Lung (tissue), 12 donors: Measurements from ENCODE around the gene TMPRSS2. TPM values are rescaled to one million over a fixed set of nuclear protein-coding genes. Genes with fewer than 3 reads are reported as not detected.

Source experiments
- ATAC-seq: fragments of 200-7000 bp; cut with Tn5 transposase; one replicate; pipeline ENCODE4 v1.9.1; 2020; ENCODE audit warnings: moderate number of reproducible peaks; ENCODE audit not compliant: insufficient read depth, low FRiP score
- DNase-seq, 3 donors: peaks; one replicate each; pipeline ENCODE4 v3.0.0-alpha.2; 2013 to 2017
- H3K27ac ChIP-seq, 2 donors: one replicate each; pipeline ENCODE4 v1.5.1; 2013; ENCODE audit warnings: mild to moderate bottlenecking in 2 of 2, moderate library complexity in 2 of 2, control low read depth in 1 of 2, inconsistent platforms in 1 of 2, low read depth in 1 of 2, low read length in 1 of 2
- H3K27me3 ChIP-seq, 3 donors: one replicate each; pipeline ENCODE4 v1.5.1; 2013; ENCODE audit warnings: low read length in 2 of 3; ENCODE audit not compliant: control insufficient read depth in 3 of 3, insufficient read depth in 3 of 3
- H3K36me3 ChIP-seq, 4 donors: one replicate each; pipeline ENCODE4 v1.5.1; 2013; ENCODE audit warnings: low read length in 4 of 4, mild to moderate bottlenecking in 1 of 4, moderate library complexity in 1 of 4; ENCODE audit not compliant: control insufficient read depth in 4 of 4, insufficient read depth in 4 of 4
- H3K4me1 ChIP-seq, 5 donors: one replicate each; pipeline ENCODE4 v1.5.1; 2013; ENCODE audit warnings: low read length in 5 of 5, mild to moderate bottlenecking in 2 of 5, moderate library complexity in 1 of 5; ENCODE audit not compliant: control insufficient read depth in 5 of 5, insufficient read depth in 5 of 5
- H3K4me3 ChIP-seq: one replicate; pipeline ENCODE4 v1.5.1; 2013; ENCODE audit warnings: mild to moderate bottlenecking, control low read depth, moderate library complexity
- H3K9ac ChIP-seq, 2 donors: one replicate each; pipeline ENCODE4 v1.5.1; 2013; ENCODE audit warnings: low read length in 2 of 2, control low read depth in 1 of 2; ENCODE audit not compliant: insufficient read depth in 1 of 2
- H3K9me3 ChIP-seq, 4 donors: one replicate each; pipeline ENCODE4 v1.5.1; 2013; ENCODE audit warnings: low read length in 3 of 4, mild to moderate bottlenecking in 1 of 4, moderate library complexity in 1 of 4; ENCODE audit not compliant: control insufficient read depth in 4 of 4, insufficient read depth in 3 of 4
- WGBS, 2 donors: extraction: QIAGEN DNeasy Blood & Tissue Kit; methylation state at CpG; one replicate each; pipeline ENCODE4 v1.1.7; 2013; 5-methylcytosine and 5-hydroxymethylcytosine counted together
- polyA plus RNA-seq, 2 donors: library from polyadenylated mRNA; stranded (reverse); fragments of 200-250 nt; gene quantifications; one replicate each; pipeline ENCODE4 v1.2.1, GENCODE V29; 2013
- total RNA-seq, 2 donors: library from RNA; depleted of rRNA in 1 of 2; stranded (reverse); fragments of >200 nt in 1 of 2; gene quantifications; one replicate each; pipeline ENCODE4 v1.2.1, GENCODE V29; 2014 to 2021
- TF ChIP-seq, protein P1 (sequence below): IDR thresholded peaks from 2 replicates; pipeline ENCODE4 v1.5.1; 2012; ENCODE audit warnings: mild to moderate bottlenecking; ENCODE audit errors: control extremely low read depth, extremely low read depth
- donor health status: control.
- donor health status: control.
- donor health status: Bipolar disorder and iron deficiency.
- donor health status: healthy.
- donor health status: DM: yes; HTN: yes; CAD: no.

Gene TMPRSS2
- total and polyA plus RNA-seq, 4 donors: 46.2 to 130 (median 72.2) TPM

DNA sequence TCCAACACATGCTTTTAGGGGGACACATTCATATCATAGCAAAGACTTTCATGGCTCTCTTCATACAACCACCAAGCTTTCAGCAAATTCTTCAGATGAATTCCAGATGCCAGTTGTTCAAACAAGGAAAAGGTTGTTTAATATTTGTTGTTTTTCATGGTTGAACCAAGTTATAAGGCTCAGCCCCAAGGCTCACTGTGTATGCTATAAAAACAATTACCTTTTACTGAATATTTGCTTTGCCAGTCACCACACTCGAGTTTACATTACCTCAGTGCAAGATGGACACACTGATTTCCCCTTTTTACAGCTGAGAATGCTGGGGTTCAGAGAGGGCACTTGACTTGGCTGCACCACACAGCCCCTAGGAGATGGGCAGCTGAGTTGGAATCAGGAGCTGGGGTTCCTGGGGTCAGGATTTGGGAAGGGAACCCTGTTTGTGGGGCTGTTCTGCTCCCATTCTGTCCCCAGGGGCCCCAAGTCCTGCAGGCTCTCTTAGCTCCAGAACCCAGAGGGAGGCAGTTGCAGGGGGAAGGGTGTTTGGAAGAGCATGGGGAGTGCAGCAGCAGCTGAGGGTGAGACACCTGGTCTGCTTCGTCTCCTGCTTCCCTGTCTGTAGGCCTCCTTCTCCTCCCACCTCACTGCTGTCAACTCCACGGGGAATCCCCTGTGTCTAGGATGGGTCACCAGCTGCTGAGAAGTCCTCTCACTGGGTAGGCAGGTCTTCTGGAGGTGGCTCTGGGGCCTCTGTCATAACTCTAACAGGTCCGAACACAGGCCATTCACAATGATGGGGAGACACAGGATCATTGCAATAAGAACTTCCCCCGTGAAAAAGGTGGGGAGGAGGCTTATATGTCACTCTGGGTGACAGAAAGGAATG is 12.8 kb upstream of the TMPRSS2 start:
- 59 to 71% methylated on average over 5 of the region's 5 CpGs for WGBS, 2 donors
- no peaks in the 10 kb centered on the region for H3K9me3 ChIP-seq
- DNase-seq (no peak), ATAC-seq (no peak)
- H3K4me3 ChIP-seq: no peak overlapping the region
- H3K4me1 ChIP-seq: peaks cover 0 to 4% (median 0%) of the 10 kb centered on the region in 5 donors
- no peaks in the 10 kb centered on the region for H3K27me3 ChIP-seq
- H3K9ac ChIP-seq: no peak overlapping the region
- H3K27ac ChIP-seq: no peak overlapping the region
- TF ChIP-seq, protein P1, sequence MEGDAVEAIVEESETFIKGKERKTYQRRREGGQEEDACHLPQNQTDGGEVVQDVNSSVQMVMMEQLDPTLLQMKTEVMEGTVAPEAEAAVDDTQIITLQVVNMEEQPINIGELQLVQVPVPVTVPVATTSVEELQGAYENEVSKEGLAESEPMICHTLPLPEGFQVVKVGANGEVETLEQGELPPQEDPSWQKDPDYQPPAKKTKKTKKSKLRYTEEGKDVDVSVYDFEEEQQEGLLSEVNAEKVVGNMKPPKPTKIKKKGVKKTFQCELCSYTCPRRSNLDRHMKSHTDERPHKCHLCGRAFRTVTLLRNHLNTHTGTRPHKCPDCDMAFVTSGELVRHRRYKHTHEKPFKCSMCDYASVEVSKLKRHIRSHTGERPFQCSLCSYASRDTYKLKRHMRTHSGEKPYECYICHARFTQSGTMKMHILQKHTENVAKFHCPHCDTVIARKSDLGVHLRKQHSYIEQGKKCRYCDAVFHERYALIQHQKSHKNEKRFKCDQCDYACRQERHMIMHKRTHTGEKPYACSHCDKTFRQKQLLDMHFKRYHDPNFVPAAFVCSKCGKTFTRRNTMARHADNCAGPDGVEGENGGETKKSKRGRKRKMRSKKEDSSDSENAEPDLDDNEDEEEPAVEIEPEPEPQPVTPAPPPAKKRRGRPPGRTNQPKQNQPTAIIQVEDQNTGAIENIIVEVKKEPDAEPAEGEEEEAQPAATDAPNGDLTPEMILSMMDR: no peak
- H3K36me3 ChIP-seq: no peaks in the 10 kb centered on the region

DNA sequence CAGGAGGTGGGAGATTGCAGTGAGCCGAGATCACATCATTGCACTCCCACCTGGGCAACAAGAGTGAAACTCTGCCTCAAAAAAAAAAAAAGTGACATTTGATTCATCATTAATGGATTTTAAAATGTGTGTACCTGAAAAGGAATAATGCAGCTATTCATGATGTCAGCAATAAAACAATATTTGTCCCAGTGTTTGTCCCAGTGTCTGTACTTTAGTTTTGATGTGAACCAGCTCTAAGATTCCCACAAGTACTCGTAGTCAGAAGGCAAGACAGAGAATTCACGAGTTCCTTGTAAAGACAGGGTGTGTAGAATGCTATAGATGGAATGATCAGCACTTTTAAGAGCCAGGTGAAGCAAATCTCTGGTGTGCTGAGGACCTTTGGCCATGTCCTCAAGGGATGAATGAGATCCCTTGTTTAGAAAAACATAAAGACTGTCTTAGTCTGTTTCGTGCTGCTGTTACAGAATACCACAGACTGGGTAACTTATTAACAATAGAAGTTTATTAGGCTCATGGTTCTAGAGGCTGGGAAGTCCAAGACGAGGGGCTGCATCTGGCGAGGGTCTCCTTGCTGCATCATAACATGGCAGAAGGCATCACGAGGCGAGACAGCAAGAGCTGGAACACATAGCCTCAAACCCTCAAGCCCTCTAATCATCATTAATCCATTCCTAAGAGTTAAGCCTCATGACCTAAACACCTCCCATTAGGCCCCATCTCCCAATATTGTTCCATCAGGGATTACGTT is 12.0 kb upstream of the TMPRSS2 start:
- WGBS, 2 donors: 85 to 88% methylated on average over 9 of the region's 9 CpGs
- DNase-seq: no peak
- no peaks in the 10 kb centered on the region for H3K27me3 ChIP-seq
- TF ChIP-seq, protein P1: no peak
- H3K4me3 ChIP-seq: no peak overlapping the region
- no peaks in the 10 kb centered on the region for H3K9me3 ChIP-seq
- no peak overlapping the region for H3K9ac ChIP-seq
- peaks cover 0 to 4% (median 0%) of the 10 kb centered on the region in 5 donors for H3K4me1 ChIP-seq
- ATAC-seq: no peak
- H3K27ac ChIP-seq: no peak overlapping the region
- H3K36me3 ChIP-seq: no peaks in the 10 kb centered on the region

DNA sequence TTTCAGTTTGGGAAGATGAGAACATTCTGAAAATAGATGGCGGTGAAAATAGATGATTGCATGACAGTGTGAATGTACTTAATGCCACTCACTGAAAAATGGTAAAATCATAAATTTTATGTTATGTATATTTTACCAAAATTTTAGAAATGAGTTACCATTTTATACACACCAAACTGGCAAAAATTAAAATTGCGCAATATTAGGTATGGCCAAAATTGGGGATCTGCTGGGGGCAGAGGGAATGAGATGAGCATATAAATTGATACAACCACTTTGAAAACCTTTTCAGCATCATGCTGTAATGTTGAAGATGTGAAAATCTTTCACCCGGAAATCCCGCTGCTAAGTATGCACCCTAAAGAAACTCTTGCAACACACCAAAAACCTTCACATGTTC is 10.8 kb upstream of the TMPRSS2 start:
- TF ChIP-seq, protein P1: no peak
- Histone ChIP-seq H3K36me3 (no peaks in the 10 kb centered on the region), H3K27ac (no peak overlapping the region), H3K27me3 (no peaks in the 10 kb centered on the region), H3K9ac (no peak overlapping the region), H3K4me1 (peaks cover 0 to 4% (median 0%) of the 10 kb centered on the region in 5 donors), H3K9me3 (no peaks in the 10 kb centered on the region), H3K4me3 (no peak overlapping the region)
- ATAC-seq: no peak
- no peak for DNase-seq
- 94% methylated on average over 4 of the region's 4 CpGs for whole genome bisulfite sequencing, 2 donors
